Fibroblast of skin of left quadriceps (primary cell): Measurements from ENCODE around the gene TMUB1.
A peak's percentile ranks its signal among the peaks of the same experiment; 100 is the strongest.

ENCODE experiments used
- DNase-seq, 2 experiments: peaks; one replicate each; pipeline ENCODE4 v3.0.0-alpha.2; 2013; ENCODE audit warnings: low read depth in 2 of 2

Gene TMUB1

DNA sequence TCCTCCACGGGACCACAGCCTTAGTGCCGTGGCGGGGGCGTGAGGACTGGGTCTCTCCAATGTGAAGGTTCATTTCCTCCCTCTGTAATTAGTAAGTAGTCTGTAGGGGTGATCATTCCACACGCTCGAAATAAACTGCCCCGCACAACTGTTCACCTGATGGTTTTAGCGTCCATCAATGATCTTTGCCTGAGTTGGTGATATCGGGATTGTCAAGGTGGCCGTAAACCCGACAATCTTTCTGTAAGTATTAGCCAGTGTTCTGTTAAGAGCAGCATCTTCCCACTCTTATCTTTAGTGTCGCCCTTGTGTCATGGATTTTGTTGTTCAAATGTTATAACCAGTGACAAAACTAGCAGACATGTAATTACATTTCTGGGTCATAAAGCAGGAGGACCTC lies 20.7 kb upstream of the TMUB1 start:
- DNase-seq = no peak

GRCh38 chr7:151102991-151103390 lies 19.7 kb upstream of the TMUB1 start:
- DNase-seq = no peak

DNA sequence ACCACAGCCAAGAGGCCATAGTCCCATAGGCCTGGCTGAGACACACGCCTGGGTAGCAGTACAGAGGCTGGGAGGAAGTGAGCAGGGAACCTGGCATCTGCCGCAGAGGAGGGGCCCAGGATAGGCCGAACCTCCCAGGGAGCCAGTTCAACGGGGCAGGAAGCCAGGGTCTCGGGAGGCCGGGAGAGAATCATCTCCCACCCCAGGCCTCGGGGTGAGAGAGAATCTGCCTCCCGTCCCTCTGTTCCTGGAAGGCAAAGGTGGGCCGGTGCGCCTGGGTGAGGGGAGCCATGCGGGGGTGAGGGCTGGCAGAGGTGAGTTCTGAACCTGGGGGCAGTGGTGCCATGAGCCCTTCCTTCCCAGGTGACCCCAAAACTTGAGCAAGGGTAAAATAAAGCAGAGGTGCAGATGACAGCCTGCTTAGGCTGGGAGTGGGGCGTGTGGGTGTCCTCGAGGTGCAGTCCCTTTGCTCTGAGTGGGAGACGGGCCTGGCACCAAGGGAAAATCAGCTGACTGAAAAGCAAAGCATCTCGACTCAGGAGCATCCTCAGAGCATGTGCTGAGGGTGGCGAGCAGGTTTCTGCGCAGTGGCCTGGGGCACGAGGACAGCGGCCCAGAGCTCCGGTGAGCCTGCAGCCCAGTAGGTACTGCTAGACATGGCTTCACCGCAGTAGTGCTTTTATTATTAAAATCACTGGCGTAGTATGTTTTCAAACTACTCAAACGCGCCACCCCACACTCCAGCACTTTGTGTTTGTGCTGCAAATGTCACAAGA lies 18.5 kb upstream of the TMUB1 start:
- DNase-seq = no peak

DNA sequence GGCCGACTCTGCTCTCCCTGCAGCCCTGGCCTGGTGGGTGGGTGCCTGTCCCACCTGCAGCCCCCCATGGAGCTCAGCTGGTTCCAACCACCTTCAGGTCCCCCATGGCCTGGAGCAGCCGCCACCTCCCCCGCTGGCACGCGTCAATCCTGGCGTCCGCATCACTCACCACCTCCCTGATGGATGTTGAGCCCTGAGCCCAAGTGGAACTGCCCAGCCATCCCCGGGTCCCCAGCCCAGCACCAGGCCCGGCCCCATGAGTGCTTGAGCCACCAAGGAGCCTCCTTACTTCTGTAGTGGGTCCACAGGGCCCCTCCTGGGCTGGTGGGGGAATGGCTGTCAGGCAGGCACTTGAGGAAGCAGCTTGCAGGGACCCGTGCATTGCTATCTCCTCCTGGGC lies 17.6 kb upstream of the TMUB1 start:
- no peak for DNase-seq

DNA sequence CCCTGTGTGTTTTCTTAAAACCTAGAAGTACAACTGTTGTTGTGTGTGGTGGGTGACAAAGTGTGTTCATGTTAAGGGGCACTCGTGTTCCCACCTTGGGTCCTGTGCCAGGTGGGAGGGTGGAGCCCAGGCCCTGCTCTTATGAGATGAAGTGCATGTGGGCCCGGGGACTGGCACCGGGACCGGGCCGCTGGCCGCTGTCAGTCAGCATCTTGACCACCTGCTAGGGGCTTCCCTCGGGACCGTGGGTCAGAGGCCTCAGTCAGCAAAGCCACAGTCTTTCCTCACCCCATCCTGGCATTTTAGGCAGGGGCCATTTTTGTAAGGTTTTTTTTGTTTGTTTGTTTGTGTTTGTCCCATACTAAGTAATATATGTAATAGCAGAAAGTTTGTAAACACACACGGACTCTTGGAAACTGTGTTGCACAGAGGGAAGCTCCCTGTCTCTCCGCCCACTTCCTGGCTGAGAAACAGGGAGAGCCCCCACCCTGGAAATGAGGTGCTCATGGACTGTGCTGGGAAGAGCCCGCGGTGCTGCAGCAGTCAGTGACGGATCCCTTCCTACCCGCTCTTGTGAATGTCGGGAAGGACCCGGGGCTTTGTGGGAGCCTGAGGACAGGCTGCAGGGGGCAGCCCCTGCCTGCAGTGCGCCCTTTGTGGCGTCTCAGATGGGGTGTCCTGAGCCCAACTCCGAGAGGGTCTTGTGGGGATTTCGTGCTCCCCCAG lies 16.4 kb upstream of the TMUB1 start:
- no peak for DNase-seq

- DNase-seq = no peak
These were observed 12.7 kb upstream of the TMUB1 start for GRCh38 chr7:151095828-151096475.

GRCh38 chr7:151095123-151095797 lies 12.0 kb upstream of the TMUB1 start:
- no peak for DNase-seq

DNA sequence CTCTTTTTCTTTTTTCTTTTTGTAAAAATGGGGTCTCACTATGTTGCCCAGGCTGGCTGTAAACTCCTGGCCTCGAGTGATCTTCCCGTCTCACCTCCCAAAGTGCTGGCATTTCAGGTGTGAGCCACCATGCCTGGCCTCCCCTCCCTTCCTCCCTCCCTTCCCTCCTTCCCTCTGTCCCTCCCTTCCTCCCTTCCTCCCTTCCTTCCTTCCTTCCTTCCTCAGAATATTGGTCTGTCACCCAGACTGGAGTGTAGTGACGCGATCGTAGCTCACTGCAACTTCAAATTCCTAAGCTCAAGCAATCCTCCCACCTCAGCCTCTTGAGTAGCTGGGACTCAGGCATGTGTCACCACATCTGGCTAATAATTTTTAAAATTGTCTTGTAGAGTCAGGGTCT lies 11.4 kb upstream of the TMUB1 start:
- DNase-seq = no peak

GRCh38 chr7:151093748-151094147 lies 10.5 kb upstream of the TMUB1 start:
- no peak for DNase-seq

GRCh38 chr7:151091988-151092387 lies 8.7 kb upstream of the TMUB1 start:
- no peak for DNase-seq

- no peak for DNase-seq
These were observed 8.1 kb upstream of the TMUB1 start for GRCh38 chr7:151091431-151091830.

DNA sequence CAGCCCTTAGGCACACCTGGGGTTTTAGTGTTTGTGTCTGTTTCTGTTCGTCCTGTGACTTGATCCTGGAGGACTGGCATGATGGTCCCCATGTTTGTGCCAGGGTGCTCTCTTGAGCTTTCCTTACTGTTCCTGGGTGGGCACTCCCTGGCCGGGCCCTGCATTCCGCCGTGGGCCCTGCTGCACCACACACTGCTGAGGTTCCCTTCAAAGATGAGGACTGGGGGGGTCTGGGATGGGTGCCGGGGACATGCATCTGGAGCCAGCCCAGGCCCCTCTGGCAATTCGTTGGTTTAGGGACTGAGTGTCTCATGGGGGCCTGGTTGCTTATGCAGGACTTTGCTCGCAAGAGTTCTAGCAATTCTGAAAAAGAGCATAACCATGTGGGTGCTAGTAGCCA lies 7.7 kb upstream of the TMUB1 start:
- no peak for DNase-seq

GRCh38 chr7:151089893-151090730 lies 6.8 kb upstream of the TMUB1 start:
- no peak for DNase-seq

DNA sequence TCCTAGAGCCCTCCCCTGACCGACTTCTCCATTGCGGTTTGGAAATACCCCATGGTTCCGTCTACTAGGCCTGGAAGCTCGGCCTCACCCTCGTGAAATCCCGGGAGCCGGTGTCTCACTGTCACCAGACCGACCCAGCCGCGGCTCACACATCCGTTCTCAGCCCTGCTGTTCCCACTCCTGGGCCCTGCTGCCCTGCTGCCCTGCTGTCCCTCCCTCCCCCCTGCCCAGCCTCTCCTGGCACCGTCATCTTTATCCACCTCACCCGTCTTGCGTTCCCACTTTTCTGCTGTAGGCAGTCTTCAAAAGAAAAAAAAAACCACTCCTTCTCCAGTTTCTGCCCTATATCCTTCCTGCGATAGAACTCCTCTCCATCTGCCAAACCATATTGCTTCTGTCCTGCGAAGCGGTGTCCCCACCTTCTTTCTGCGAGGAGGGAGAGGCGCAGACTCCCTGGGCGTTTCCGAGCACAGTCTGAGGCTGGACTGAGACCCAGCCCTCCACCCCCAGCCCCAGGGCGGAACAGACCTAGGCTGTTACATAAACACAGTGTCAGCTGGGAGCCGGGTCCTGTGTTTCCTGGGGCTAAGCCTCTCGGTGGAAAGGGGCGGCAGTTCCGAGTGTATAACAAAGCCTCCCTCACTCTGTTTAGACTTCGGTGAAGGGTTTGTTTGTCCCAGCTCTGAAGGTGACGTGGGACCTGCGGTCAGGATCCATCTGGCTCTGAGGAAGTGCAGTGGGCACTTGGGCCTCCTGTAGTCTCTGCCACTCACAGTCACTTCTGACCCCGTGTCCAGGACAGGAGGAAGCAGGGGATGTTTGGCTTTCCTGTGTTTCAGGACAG lies 5.8 kb upstream of the TMUB1 start:
- no peak for DNase-seq

DNA sequence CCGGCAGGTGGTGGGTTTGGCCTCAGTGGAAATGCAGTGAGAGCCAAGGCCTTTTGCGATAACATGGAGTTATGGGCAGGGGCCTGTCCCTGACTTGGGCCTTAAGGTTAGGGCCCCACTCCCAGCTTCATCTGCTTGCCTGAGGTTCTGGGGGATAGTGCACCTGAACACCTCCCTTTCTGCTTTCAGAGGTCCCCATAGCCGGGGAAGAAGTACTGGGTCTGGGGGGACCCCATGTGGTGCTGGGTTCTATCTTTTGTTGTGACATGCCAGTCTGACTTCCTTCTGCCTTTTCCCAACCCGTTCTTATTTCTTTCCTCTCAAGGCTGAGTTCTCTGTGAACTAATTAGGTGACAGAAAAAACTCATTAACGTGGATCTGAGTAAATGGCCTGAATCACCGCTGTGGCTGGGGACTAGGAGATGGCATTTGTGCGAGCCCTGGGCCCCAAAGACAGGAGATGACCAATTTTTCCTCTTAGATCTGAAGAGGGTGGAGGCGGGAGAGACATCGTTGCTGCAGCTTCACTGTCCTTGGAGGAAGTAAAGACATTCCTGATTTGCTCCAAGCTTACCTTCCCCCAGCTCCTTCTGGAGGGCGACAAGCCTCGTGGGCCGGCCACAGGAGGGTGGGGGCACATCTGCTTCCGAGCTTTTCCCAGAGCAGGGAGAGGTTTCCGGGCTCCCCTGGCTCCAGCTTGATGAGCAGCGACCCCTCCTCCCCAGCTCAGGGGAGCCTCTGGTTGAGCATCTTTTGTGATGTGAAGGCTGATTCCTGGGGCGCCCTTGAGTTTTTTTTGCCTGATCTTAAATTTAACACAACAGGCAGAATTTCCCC lies 4.9 kb upstream of the TMUB1 start:
- DNase-seq = no peak

GRCh38 chr7:151087245-151088018 lies 4.1 kb upstream of the TMUB1 start:
- no peak for DNase-seq

DNA sequence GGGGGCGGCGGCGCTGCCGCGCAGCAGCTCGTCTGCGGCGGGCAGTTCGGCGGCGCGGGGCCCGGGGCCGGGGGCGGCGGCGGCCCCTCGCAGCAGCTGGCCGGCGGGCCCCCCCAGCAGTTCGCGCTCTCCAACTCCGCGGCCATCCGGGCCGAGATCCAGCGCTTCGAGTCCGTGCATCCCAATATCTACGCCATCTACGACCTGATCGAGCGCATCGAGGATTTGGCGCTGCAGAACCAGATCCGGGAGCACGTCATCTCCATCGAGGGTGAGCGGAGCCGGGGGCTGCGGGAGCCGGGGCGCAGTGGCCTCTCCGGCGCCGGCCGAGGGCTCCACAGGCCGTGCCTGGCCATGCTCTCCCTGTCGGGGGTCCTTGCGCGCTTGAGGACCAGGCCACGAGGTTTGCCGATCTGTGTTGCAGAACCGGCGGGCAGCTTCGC lies 3.5 kb upstream of the TMUB1 start:
- no peak for DNase-seq

GRCh38 chr7:151085691-151086620 lies 2.7 kb upstream of the TMUB1 start, which contains the start of gene AGAP3:
Gene AGAP3, plus strand, starts transcription at chr7:151086475. Its CDS starts 267 bp downstream, at chr7:151086742.
- peak; percentile 43 to 49 for DNase-seq
